Peyer's patch (tissue), 4 donors: ENCODE results near the gene CD164. TPM values are rescaled to one million over a fixed set of nuclear protein-coding genes. Genes with fewer than 3 reads are reported as not detected.

Experiments used
- DNase-seq, 3 donors: peaks; one replicate each; pipeline ENCODE4 v3.0.0-alpha.2; 2017 to 2019
- H3K27ac ChIP-seq, 4 donors: fragments of 200-600 bp; sonication (generic); one replicate each; pipeline ENCODE4 v1.5.1; 2016 to 2019
- H3K27me3 ChIP-seq, 2 donors: fragments of 200-600 bp; sonication (generic); one replicate each; pipeline ENCODE4 v1.5.1; 2019
- H3K36me3 ChIP-seq, 3 donors: fragments of 200-600 bp; sonication (generic); one replicate each; pipeline ENCODE4 v1.5.1; 2016 to 2019
- H3K4me1 ChIP-seq, 4 donors: fragments of 200-600 bp; sonication (generic); one replicate each; pipeline ENCODE4 v1.5.1; 2016 to 2019
- H3K4me3 ChIP-seq, 4 donors: fragments of 200-600 bp; sonication (generic); 1 replicate in 3 of 4; 2 replicates in 1 of 4; pipeline ENCODE4 v1.5.1; 2016 to 2019; ENCODE audit warnings: mild to moderate bottlenecking in 1 of 4
- H3K9me3 ChIP-seq, 4 donors: fragments of 200-600 bp; sonication (generic); one replicate each; pipeline ENCODE4 v1.5.1; 2016 to 2019; ENCODE audit warnings: mild to moderate bottlenecking in 1 of 4
- CTCF ChIP-seq, 6 experiments: fragments of 450-650 bp in 4 of 6; fragments of 200-600 bp in 2 of 6; sonication (generic) in 1 of 6; IDR thresholded peaks; one replicate each; pipeline ENCODE4 v1.5.1; 2017 to 2019; ENCODE audit warnings: antibody characterized with exemption in 6 of 6, mild to moderate bottlenecking in 3 of 6, moderate library complexity in 1 of 6
- POLR2A ChIP-seq, 2 donors: fragments of 450-650 bp; IDR thresholded peaks; one replicate each; pipeline ENCODE4 v1.5.1; 2017; ENCODE audit warnings: antibody characterized with exemption in 2 of 2, mild to moderate bottlenecking in 2 of 2, moderate library complexity in 2 of 2
- total RNA-seq, 4 donors: library from RNA; depleted of rRNA; stranded (reverse); fragments of >200 nt; gene quantifications; one replicate each; pipeline ENCODE4 v1.1.0, GENCODE V29; 2016

CD164 gene
- total RNA-seq, 4 donors from 2014 or later, result 62.7 to 382 (median 216) TPM

DNA sequence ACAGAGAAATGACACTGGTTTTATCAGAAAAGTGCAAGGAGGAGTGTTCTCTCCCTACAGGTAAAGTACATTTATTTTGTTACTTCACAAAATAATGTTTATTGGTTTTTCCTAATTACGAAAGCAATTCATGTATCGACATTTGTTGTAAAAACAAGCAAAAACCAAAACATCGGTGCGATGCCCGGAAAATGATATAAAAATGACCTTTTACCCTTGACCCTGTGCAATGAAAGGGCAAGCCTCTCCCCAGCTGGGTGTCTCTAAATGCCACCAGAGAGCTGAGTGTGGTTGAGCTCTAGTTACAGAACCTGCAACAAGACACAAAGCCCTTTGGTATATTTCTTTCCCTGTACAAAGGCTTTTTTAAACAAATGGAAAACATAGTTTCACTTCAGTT lies 65.4 kb downstream of the CD164 start:
- Histone ChIP-seq H3K27me3 (no peaks in the 10 kb centered on the region), H3K36me3 (no peaks in the 10 kb centered on the region), H3K4me1 (peaks cover 0 to 25% (median 0%) of the 10 kb centered on the region in 4 donors), H3K4me3 (no peak overlapping the region), H3K27ac (peak overlapping the region in 3 of 4 donors; percentile 56 to 90 (median 86)), H3K9me3 (no peaks in the 10 kb centered on the region)
- TF ChIP-seq POLR2A (IDR thresholded peaks at IDR 0.05) (no peak), CTCF (IDR thresholded peaks at IDR 0.05) (no peak)
- no peak for DNase-seq

Other genes with a start within 250 kb of the CD164 start
- gene PPIL6, start 58.2 kb upstream of the CD164 start, total RNA-seq, result under 1 TPM in 2 of 4 donors, not detected in 2; 0.27 to 0.53 TPM
- 10 to 100 TPM; 20.6 to 34.5 (median 26.8) TPM for gene SMPD2, start 58.3 kb upstream of the CD164 start, total RNA-seq
- gene MICAL1, start 73.3 kb upstream of the CD164 start, total RNA-seq, result 100 to 1,000 TPM; 154 to 291 (median 223) TPM
- gene ZBTB24, start 100.8 kb upstream of the CD164 start, total RNA-seq, result 10 to 100 TPM in 2 of 4 donors, 1 to 10 TPM in 2; 6.7 to 11.6 (median 9.1) TPM